Trophoblast cell (in vitro differentiated cells and primary cell): ENCODE measurements around the gene SEMA4A.

Source experiments
- DNase-seq, 2 donors: peaks; one replicate each; pipeline ENCODE4 v3.0.0-alpha.2; 2016
- H2AFZ ChIP-seq: 2 replicates; pipeline ENCODE4 v1.6.1; 2013; ENCODE audit warnings: low read length, moderate library complexity, mild to moderate bottlenecking; ENCODE audit not compliant: insufficient read depth, poor library complexity
- H2AK5ac ChIP-seq: 2 replicates; pipeline ENCODE4 v1.6.1; 2013; ENCODE audit warnings: mild to moderate bottlenecking, low read length
- H2BK120ac ChIP-seq: 2 replicates; pipeline ENCODE4 v1.6.1; 2013; ENCODE audit warnings: low read length, mild to moderate bottlenecking, moderate library complexity; ENCODE audit not compliant: insufficient read depth, poor library complexity
- H2BK12ac ChIP-seq: 2 replicates; pipeline ENCODE4 v1.6.1; 2013; ENCODE audit warnings: mild to moderate bottlenecking, low read length, moderate library complexity
- H2BK5ac ChIP-seq: 2 replicates; pipeline ENCODE4 v1.6.1; 2013; ENCODE audit warnings: low read length, low read depth, moderate library complexity, mild to moderate bottlenecking; ENCODE audit not compliant: poor library complexity
- H3K14ac ChIP-seq: 2 replicates; pipeline ENCODE4 v1.6.1; 2013; ENCODE audit warnings: mild to moderate bottlenecking, low read length
- H3K18ac ChIP-seq: 2 replicates; pipeline ENCODE4 v1.6.1; 2013; ENCODE audit warnings: mild to moderate bottlenecking, low read length
- H3K23ac ChIP-seq: 2 replicates; pipeline ENCODE4 v1.6.1; 2013; ENCODE audit warnings: low read length
- H3K27ac ChIP-seq: 2 replicates; pipeline ENCODE4 v1.5.1; 2013; ENCODE audit warnings: low read depth, mild to moderate bottlenecking, inconsistent platforms, low read length, moderate library complexity
- H3K27me3 ChIP-seq: 2 replicates; pipeline ENCODE4 v1.6.1; 2013; ENCODE audit warnings: inconsistent platforms, mild to moderate bottlenecking, low read length, moderate library complexity; ENCODE audit not compliant: insufficient read depth
- H3K36me3 ChIP-seq, 2 experiments: 1 replicate in 1 of 2; 2 replicates in 1 of 2; pipeline ENCODE4 v1.6.1; 2013; ENCODE audit warnings: low read length in 2 of 2, mild to moderate bottlenecking in 2 of 2, moderate library complexity in 1 of 2; ENCODE audit not compliant: insufficient read depth in 2 of 2, control insufficient read depth in 1 of 2
- H3K4ac ChIP-seq: 2 replicates; pipeline ENCODE4 v1.6.1; 2013; ENCODE audit warnings: low read depth, mild to moderate bottlenecking, low read length, moderate library complexity
- H3K4me1 ChIP-seq, 2 experiments: 1 replicate in 1 of 2; 2 replicates in 1 of 2; pipeline ENCODE4 v1.6.1; 2013; ENCODE audit warnings: low read length in 2 of 2, mild to moderate bottlenecking in 2 of 2, moderate library complexity in 1 of 2; ENCODE audit not compliant: insufficient read depth in 2 of 2, control insufficient read depth in 1 of 2
- H3K4me2 ChIP-seq: 2 replicates; pipeline ENCODE4 v1.6.1; 2013; ENCODE audit warnings: inconsistent platforms, mild to moderate bottlenecking, low read length, moderate library complexity
- H3K4me3 ChIP-seq: 2 replicates; pipeline ENCODE4 v1.5.1; 2013; ENCODE audit warnings: mild to moderate bottlenecking, low read depth, low read length, inconsistent platforms
- H3K79me1 ChIP-seq: one replicate; pipeline ENCODE4 v1.6.1; 2013; ENCODE audit warnings: low read length
- H3K79me2 ChIP-seq: 2 replicates; pipeline ENCODE4 v1.6.1; 2013; ENCODE audit warnings: low read length, mild to moderate bottlenecking; ENCODE audit not compliant: control insufficient read depth, insufficient read depth, poor library complexity
- H3K9ac ChIP-seq: 2 replicates; pipeline ENCODE4 v1.6.1; 2013; ENCODE audit warnings: mild to moderate bottlenecking, low read length
- H3K9me3 ChIP-seq: 2 replicates; pipeline ENCODE4 v1.6.1; 2013; ENCODE audit warnings: low read depth, mild to moderate bottlenecking, control low read depth, inconsistent platforms, low read length; ENCODE audit not compliant: insufficient read depth
- H4K12ac ChIP-seq: 2 replicates; pipeline ENCODE4 v1.6.1; 2013; ENCODE audit warnings: low read depth, mild to moderate bottlenecking, low read length, moderate library complexity
- H4K8ac ChIP-seq: 2 replicates; pipeline ENCODE4 v1.6.1; 2013; ENCODE audit warnings: low read depth, mild to moderate bottlenecking, low read length, moderate library complexity
- H4K91ac ChIP-seq: one replicate; pipeline ENCODE4 v1.6.1; 2013; ENCODE audit warnings: low read depth, mild to moderate bottlenecking, low read length, moderate library complexity
- WGBS: extraction: QIAGEN DNeasy Blood & Tissue Kit; methylation state at CpG from one replicate; pipeline ENCODE4 v1.1.7; 2013; ENCODE audit warnings: missing lambda C conversion rate; ENCODE audit not compliant: insufficient read length, insufficient coverage; ENCODE audit errors: extremely low coverage; 5-methylcytosine and 5-hydroxymethylcytosine counted together

Gene SEMA4A

DNA sequence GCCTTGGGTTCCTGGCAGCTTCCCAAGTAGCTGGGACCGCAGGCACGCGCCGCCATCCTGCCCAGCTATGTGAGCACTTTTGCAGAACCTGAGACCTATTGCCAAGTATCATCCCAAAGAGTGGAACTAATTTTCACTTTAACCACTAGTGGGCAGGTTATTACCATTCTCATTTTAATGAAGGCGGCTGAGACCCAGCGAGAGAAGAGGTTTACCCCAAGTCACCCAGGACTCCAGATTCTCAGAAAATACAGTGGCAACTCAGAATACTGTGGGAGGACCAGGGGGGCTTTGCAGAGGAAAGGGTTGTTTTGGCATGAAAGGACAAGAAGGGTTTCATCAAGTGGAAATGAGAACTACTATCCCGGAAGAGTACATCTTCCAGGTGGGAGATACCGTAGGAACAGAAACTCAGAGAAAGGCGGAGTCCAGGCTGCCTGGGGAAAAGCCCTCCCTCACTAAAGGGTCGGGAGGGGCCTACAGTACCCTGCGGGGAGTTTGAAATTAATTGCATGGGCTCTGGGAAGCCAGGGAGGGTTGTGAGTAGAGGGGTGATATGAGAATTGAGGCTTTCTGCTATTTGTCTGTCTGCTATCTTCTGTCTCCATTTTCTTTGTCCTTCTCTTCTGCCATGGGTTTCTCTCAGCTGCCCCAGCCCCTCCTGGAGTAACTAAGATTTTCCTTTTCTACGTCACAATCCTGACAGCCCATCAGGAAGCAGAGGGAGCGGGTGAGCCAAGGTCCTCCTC is 7.2 kb upstream of the SEMA4A start:
- Histone ChIP-seq H2AK5ac (peak overlapping the region; percentile 62), H3K4me2 (peak overlapping the region; percentile 46), H4K8ac (peak overlapping the region; percentile 68), H3K14ac (peak overlapping the region; percentile 63), H4K91ac (no peak overlapping the region), H3K4me1 (peaks cover 0 to 6% of the 10 kb centered on the region in 2 experiments), H2BK12ac (peak overlapping the region; percentile 41), H3K4ac (no peak overlapping the region), H3K9me3 (no peaks in the 10 kb centered on the region), H3K4me3 (no peak overlapping the region), H3K23ac (no peak overlapping the region), H3K27ac (no peak overlapping the region), H3K18ac (peak overlapping the region; percentile 27), H3K27me3 (no peaks in the 10 kb centered on the region), H4K12ac (peak overlapping the region; percentile 35), H3K79me1 (peaks cover 1% of the 10 kb centered on the region), H2BK5ac (no peak overlapping the region), H3K36me3 (peaks cover 2 to 5% of the 10 kb centered on the region in 2 experiments), H2AFZ (peak overlapping the region; percentile 23), H3K9ac (no peak overlapping the region), H3K79me2 (no peaks in the 10 kb centered on the region), H2BK120ac (no peak overlapping the region)
- no CpG with 5 or more reads among the region's 13 CpGs for WGBS
- DNase-seq, result peak; percentile 74 to 80

- H3K4me2 ChIP-seq, result no peak overlapping the region
- H3K79me1 ChIP-seq, result peaks cover 1% of the 10 kb centered on the region
- no peak overlapping the region for H2BK5ac ChIP-seq
- peak overlapping the region; percentile 27 for H3K18ac ChIP-seq
- H3K4me3 ChIP-seq, result no peak overlapping the region
- peak overlapping the region; percentile 4 for H4K91ac ChIP-seq
- no peak overlapping the region for H3K9ac ChIP-seq
- no peak overlapping the region for H3K23ac ChIP-seq
- peaks cover 0 to 6% of the 10 kb centered on the region in 2 experiments for H3K4me1 ChIP-seq
- WGBS, result no CpG with 5 or more reads among the region's 9 CpGs
- H3K79me2 ChIP-seq, result no peaks in the 10 kb centered on the region
- H3K14ac ChIP-seq, result peak overlapping the region; percentile 63
- no peak overlapping the region for H2BK120ac ChIP-seq
- H4K8ac ChIP-seq, result peak overlapping the region; percentile 68
- no peak for DNase-seq
- H4K12ac ChIP-seq, result peak overlapping the region; percentile 35
- peak overlapping the region; percentile 62 for H2AK5ac ChIP-seq
- H3K9me3 ChIP-seq, result no peaks in the 10 kb centered on the region
- no peak overlapping the region for H3K4ac ChIP-seq
- H2AFZ ChIP-seq, result peak overlapping the region; percentile 23
- no peaks in the 10 kb centered on the region for H3K27me3 ChIP-seq
- H2BK12ac ChIP-seq, result peak overlapping the region; percentile 41
- H3K36me3 ChIP-seq, result no peaks in the 10 kb centered on the region
- no peak overlapping the region for H3K27ac ChIP-seq
These were observed 6.5 kb upstream of the SEMA4A start for GRCh38 chr1:156146769-156147405.

DNA sequence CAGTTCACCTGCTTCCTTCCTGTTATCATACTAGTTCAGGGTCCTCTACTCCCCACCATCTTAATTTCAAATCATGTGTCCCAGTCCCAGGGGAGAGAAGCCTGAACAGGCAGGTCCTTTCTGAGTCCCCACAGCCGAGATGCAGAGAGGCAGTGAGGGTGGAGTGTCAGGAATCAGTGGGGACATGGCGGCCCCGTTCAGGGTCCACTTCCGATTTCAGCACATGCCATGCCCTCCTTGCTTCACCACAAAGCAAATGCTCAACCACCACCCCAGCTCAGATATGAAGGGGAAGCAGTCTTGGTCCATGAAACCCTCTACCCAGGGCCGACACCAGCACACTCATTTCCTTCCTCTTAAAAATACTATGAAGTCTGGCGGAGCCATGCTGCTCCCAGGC is 5.2 kb upstream of the SEMA4A start:
- no peaks in the 10 kb centered on the region for H3K36me3 ChIP-seq
- no peak overlapping the region for H3K14ac ChIP-seq
- no peak overlapping the region for H4K8ac ChIP-seq
- H3K79me1 ChIP-seq, result peaks cover 2% of the 10 kb centered on the region
- H3K4me3 ChIP-seq, result no peak overlapping the region
- no peak overlapping the region for H2BK120ac ChIP-seq
- no peak for DNase-seq
- H2BK5ac ChIP-seq, result no peak overlapping the region
- no peaks in the 10 kb centered on the region for H3K9me3 ChIP-seq
- H2AK5ac ChIP-seq, result no peak overlapping the region
- H3K27ac ChIP-seq, result no peak overlapping the region
- H4K12ac ChIP-seq, result no peak overlapping the region
- no peak overlapping the region for H2AFZ ChIP-seq
- H3K23ac ChIP-seq, result no peak overlapping the region
- H3K79me2 ChIP-seq, result no peaks in the 10 kb centered on the region
- no CpG with 5 or more reads among the region's 6 CpGs for WGBS
- H3K4me1 ChIP-seq, result peaks cover 1 to 12% of the 10 kb centered on the region in 2 experiments
- no peak overlapping the region for H2BK12ac ChIP-seq
- H3K4ac ChIP-seq, result no peak overlapping the region
- H4K91ac ChIP-seq, result no peak overlapping the region
- H3K4me2 ChIP-seq, result no peak overlapping the region
- no peaks in the 10 kb centered on the region for H3K27me3 ChIP-seq
- H3K18ac ChIP-seq, result no peak overlapping the region
- H3K9ac ChIP-seq, result no peak overlapping the region

DNA sequence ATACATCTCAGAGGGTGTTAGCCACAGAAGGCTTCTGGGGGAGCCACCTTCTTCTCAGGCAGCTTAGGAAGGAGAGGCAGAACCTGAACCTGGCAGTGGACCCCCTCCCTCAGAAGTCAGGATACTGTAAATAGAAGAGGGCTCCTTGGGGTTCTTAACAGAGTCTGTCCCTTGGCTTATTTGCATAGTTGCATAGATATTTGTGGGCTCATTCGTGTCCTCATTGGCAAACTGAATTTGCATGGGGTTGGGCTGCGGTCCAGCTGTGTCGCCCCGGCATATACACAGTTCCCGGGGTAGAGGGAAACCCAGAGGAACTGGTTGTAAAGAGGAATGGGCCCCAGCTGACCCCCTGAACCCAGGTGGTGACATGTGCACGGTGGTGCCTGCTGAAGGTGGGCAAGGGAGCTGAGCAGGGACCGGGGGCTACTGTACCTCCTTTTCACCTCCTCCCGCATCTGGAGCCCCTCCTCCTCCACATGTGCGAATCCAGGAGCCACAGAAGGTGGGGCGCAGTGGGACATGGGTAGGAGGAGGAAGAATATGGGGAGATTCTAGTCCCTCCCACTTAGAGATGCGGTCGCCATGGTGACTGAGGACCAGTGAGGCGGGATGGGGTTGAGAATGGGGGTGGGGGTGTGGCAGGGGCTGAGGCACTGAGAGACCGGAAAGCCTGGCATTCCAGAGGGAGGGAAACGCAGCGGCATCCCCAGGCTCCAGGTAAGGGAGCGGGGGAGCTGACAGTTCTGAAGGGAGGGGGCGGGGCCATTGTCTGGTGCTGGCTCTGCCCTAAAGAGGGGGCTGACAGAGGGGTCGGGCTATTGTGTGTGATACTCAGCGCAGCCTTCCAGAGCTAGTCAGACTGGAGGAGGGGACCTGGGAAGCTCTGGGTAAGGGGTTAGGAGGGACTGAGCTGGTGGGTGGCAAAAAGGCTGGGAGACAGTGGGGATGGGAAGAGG is 3.7 kb upstream of the SEMA4A start:
- Histone ChIP-seq H3K27ac (no peak overlapping the region), H3K4me2 (no peak overlapping the region), H2BK12ac (no peak overlapping the region), H3K79me2 (no peaks in the 10 kb centered on the region), H3K4me1 (peaks cover 7 to 17% of the 10 kb centered on the region in 2 experiments), H2BK120ac (no peak overlapping the region), H4K12ac (no peak overlapping the region), H3K14ac (no peak overlapping the region), H2AFZ (no peak overlapping the region), H2BK5ac (no peak overlapping the region), H3K4me3 (no peak overlapping the region), H3K27me3 (no peaks in the 10 kb centered on the region), H3K4ac (no peak overlapping the region), H2AK5ac (no peak overlapping the region), H4K91ac (no peak overlapping the region), H3K23ac (no peak overlapping the region), H4K8ac (no peak overlapping the region), H3K9me3 (no peaks in the 10 kb centered on the region), H3K9ac (no peak overlapping the region), H3K79me1 (peaks cover 5% of the 10 kb centered on the region), H3K36me3 (no peaks in the 10 kb centered on the region), H3K18ac (no peak overlapping the region)
- WGBS, result no CpG with 5 or more reads among the region's 20 CpGs
- no peak for DNase-seq
